Pancreas (tissue), 10 donors: ENCODE measurements around the gene EIF3B. TPM values are rescaled to one million over a fixed set of nuclear protein-coding genes. Genes with fewer than 3 reads are reported as not detected.

Experiments
- ATAC-seq, 4 donors: fragments of 200-7000 bp; cut with Tn5 transposase; one replicate each; pipeline versions ENCODE4 v1.8.0 to v1.9.1; 2020; ENCODE audit warnings: mild to moderate bottlenecking in 4 of 4, moderate library complexity in 4 of 4
- DNase-seq, 6 donors: peaks; one replicate each; pipeline ENCODE4 v3.0.0-alpha.2; 2020
- FAIRE-seq: peaks from 2 replicates; lab custom pipeline; 2012; peaks lifted over from hg19 to GRCh38; lab: Jason Lieb, UNC
- H3K27ac ChIP-seq, 4 donors: fragments of 200-600 bp; sonication (generic); 1 replicate in 3 of 4; 2 replicates in 1 of 4; pipeline versions ENCODE4 v1.5.0 to v1.8.0; 2020
- H3K27me3 ChIP-seq, 4 donors: fragments of 200-600 bp; one replicate each; pipeline ENCODE4 v1.8.0; 2021
- H3K36me3 ChIP-seq, 3 donors: fragments of 200-600 bp; sonication (generic) in 1 of 3; one replicate each; pipeline versions ENCODE4 v1.5.0 to v1.8.0; 2020 to 2021
- H3K4me1 ChIP-seq, 3 donors: fragments of 200-600 bp; one replicate each; pipeline ENCODE4 v1.8.0; 2021
- H3K4me3 ChIP-seq, 4 donors: fragments of 200-600 bp; sonication (generic) in 2 of 4; one replicate each; pipeline versions ENCODE4 v1.5.0 to v1.8.0; 2020 to 2021
- H3K9me3 ChIP-seq, 4 donors: fragments of 200-600 bp; one replicate each; pipeline ENCODE4 v1.8.0; 2021
- WGBS, 2 donors: extraction: QIAGEN DNeasy Blood & Tissue Kit; methylation state at CpG; one replicate each; pipeline ENCODE4 v1.1.7; 2013; 5-methylcytosine and 5-hydroxymethylcytosine counted together
- intact Hi-C, 3 donors: fragments of 100-400 bp; cut with DNase I; formaldehyde crosslinking; loops; one replicate each; pipeline versions ENCODE4 v1.11.1 to v1.14.2; 2022
- polyA plus RNA-seq, 2 donors: library from polyadenylated mRNA; stranded (reverse); fragments of 200-250 nt; gene quantifications; one replicate each; pipeline ENCODE4 v1.2.3, GENCODE V29; 2013
- total RNA-seq, 6 donors: library from RNA; stranded (reverse); fragmentation: NEBNext Ultra II Directional in 4 of 6; extraction: Animal tissue kit (Norgen Biotek cat#: 25700) in 4 of 6; gene quantifications; one replicate each; pipeline versions ENCODE4 v1.2.1 to v1.2.4, GENCODE V29; 2021 to 2023
- TF ChIP-seq, protein P1 (sequence below), 4 donors: fragments of 200-600 bp; sonication (generic) in 3 of 4; IDR thresholded peaks; one replicate each; pipeline versions ENCODE4 v1.5.0 to v1.8.0; 2021; ENCODE audit warnings: antibody characterized with exemption in 4 of 4
- donor health status: healthy with polysubstance abuse.
- donor health status: DM: no; HTN: no; CAD: no; lungs with moderate emphysema.
- donor health status: DM: no; HTN: no; CAD: no.
- donor health status: control.
- donor health status: control.
- donor health status: Bipolar disorder and iron deficiency.
- donor health status: DM: yes; HTN: yes; CAD: no.
- donor health status: DM: no; HTN: no; CAD: no.
- donor health status: DM: no; HTN: no; CAD: no.
- donor health status: DM: yes; HTN: yes; CAD: no.

Gene EIF3B
- total and polyA plus RNA-seq, 8 donors: 61.1 to 106 (median 78.3) TPM

DNA sequence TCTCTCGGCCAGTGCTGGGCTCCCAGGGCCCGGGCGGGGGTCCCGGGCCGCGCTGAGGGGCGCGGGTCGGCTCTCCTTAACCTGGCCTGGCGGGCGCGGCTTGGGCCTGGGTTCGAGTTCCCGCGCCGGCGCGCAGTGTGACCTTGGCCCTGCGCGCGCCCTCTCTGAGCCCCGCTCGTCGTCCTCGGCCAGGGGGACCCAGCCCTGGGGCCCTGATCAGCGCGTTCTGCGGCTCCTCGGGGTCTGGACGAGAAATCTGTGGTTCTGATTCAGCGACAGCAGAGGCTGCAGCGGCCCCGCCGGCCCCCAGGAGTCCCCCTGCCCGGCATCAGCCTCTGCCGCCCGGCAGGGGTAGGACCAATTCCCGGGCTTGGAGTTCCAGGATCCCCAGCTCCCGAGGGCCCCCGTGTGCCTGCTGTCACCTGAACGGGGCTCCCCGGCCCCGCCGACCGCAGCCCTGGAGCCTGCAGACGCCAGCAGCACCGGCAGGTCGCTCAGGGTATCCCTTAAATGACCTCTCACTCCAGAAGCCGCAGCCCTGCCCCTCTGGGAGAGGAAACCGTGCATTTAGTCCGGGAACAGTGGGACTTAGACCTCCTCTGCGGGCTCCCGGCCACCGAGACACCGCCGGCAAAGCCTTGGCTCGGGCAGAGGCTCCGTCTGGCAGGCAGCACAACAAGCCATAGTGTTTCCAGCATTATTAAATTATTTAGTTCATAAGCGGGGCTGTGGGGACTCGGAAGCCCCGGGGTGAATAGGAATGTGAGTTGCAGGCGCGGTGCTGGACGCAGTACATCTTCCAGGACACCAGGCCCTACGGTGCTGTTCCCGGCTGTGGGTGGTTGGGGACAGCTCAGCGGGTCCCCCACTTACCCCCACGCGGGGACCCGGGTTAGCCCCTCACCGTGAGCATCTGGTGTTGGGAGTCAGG lies 49.4 kb downstream of the EIF3B start:
- TF ChIP-seq, protein P1, sequence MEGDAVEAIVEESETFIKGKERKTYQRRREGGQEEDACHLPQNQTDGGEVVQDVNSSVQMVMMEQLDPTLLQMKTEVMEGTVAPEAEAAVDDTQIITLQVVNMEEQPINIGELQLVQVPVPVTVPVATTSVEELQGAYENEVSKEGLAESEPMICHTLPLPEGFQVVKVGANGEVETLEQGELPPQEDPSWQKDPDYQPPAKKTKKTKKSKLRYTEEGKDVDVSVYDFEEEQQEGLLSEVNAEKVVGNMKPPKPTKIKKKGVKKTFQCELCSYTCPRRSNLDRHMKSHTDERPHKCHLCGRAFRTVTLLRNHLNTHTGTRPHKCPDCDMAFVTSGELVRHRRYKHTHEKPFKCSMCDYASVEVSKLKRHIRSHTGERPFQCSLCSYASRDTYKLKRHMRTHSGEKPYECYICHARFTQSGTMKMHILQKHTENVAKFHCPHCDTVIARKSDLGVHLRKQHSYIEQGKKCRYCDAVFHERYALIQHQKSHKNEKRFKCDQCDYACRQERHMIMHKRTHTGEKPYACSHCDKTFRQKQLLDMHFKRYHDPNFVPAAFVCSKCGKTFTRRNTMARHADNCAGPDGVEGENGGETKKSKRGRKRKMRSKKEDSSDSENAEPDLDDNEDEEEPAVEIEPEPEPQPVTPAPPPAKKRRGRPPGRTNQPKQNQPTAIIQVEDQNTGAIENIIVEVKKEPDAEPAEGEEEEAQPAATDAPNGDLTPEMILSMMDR (IDR thresholded peaks at IDR 0.05): peak in 1 of 4 donors; percentile 12
- Histone ChIP-seq H3K36me3 (no peaks in the 10 kb centered on the region), H3K4me1 (peaks cover 5 to 19% (median 12%) of the 10 kb centered on the region in 3 donors), H3K27me3 (no peaks in the 10 kb centered on the region), H3K27ac (peak overlapping the region; percentile 24 to 44 (median 40)), H3K9me3 (no peaks in the 10 kb centered on the region), H3K4me3 (peak overlapping the region; percentile 70 to 93 (median 86))
- FAIRE-seq (no peak), ATAC-seq (peak; percentile 26 to 49 (median 40)), DNase-seq (peak; percentile 46 to 86 (median 59))
- WGBS, 2 donors: 1 to 2% methylated on average over 50 to 71 of the region's 71 CpGs
- intact Hi-C loops: no loop called here

DNA sequence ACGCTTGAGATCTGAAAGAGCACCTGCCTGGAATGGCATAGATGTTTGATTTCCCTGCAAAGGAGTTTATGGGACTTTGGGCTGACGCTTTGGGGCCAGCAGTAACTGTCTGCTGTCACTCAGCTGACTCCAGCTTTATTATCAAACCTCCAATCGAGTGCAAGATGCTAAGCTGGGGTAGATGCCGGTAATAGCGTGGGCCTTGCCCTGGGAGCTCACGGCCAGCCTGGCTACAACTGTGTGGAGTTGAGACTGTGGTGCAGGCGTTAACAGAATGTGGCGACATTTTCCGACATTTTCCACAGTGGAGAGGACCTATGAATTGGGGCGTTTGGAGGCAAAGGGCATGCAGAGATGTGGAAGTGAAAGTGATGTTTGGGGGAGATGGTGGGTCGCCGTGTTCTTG lies 50.1 kb downstream of the EIF3B start:
- WGBS, 2 donors: 62 to 63% methylated on average over 12 of the region's 12 CpGs
- no peaks in the 10 kb centered on the region for H3K36me3 ChIP-seq
- H3K4me1 ChIP-seq: peaks cover 5 to 16% (median 9%) of the 10 kb centered on the region in 3 donors
- no peaks in the 10 kb centered on the region for H3K27me3 ChIP-seq
- TF ChIP-seq, protein P1 (IDR thresholded peaks at IDR 0.05): no peak
- H3K4me3 ChIP-seq: peak overlapping the region; percentile 70 to 93 (median 86)
- DNase-seq: no peak
- H3K27ac ChIP-seq: no peak overlapping the region
- FAIRE-seq: no peak
- no peaks in the 10 kb centered on the region for H3K9me3 ChIP-seq
- ATAC-seq: no peak
- intact Hi-C loops: no loop called here

DNA sequence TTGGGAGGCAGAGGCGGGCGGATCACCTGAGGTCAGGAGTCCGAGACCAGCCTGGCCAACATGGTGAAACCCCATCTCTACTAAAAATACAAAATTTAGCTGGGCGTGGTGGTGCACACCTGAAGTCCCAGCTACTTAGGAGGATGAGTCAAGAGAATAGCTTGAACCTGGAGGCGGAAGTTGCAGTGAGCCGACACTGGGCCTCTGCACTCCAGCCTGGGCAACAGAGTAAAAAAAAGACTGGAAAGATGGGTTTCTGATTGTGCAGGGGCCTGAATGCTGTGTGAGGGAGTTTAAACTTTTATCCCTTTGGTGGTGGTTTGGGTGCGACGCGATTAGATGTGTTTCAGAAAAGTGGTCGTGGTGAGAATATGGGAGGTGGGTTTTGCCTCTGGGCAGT lies 50.6 kb downstream of the EIF3B start:
- ATAC-seq: no peak
- Histone ChIP-seq H3K4me1 (peaks cover 3 to 12% (median 4%) of the 10 kb centered on the region in 3 donors), H3K27ac (no peak overlapping the region)

DNA sequence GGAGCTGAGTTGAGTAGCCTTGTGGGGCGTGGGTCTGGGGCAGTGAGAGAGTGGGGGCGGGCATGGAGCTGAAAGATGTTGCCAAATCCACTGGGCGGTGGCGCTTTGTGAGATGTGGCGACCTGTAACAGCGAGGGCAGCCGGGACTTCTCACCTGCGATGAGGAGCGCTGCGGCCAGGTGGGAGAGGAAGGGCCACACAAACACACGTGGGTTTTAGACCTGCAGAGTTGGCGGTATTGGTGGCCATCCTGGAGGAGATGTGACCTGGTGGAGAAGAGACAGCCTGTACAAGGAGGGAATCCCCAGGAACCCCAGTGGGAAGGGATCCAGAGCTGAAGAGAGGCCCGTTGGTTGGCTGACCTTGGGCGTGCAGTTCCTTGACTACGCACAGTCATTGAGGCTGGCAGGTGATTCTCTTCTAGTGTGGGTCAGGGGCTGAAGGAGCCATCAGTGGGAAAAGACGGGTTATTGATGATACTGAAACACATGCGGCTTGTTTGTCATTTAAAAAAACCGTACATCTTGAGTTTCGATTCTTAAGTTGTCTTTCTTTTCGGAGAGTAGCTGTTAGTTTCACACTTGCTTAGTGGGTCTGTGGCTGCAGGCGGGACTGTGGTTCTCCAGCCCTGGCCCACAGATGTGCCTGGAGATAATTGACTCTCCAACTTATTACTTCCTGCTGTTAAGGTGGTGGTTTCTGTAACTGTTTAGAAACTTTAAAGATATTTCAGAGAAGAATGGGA lies 51.1 kb downstream of the EIF3B start:
- WGBS, 2 donors: 79 to 80% methylated on average over 21 of the region's 21 CpGs
- no peak overlapping the region for H3K4me3 ChIP-seq
- FAIRE-seq (no peak), DNase-seq (no peak), ATAC-seq (no peak)
- H3K27ac ChIP-seq: no peak overlapping the region
- TF ChIP-seq, protein P1 (IDR thresholded peaks at IDR 0.05): no peak
- no peaks in the 10 kb centered on the region for H3K36me3 ChIP-seq
- peaks cover 0 to 8% (median 0%) of the 10 kb centered on the region in 3 donors for H3K4me1 ChIP-seq
- intact Hi-C loops: no loop called here
- H3K9me3 ChIP-seq: no peaks in the 10 kb centered on the region
- H3K27me3 ChIP-seq: no peaks in the 10 kb centered on the region

More for the DNA sequence above, 50.6 kb downstream of the EIF3B start:
- DNase-seq (no peak), FAIRE-seq (no peak)
- Histone ChIP-seq H3K9me3 (no peaks in the 10 kb centered on the region), H3K36me3 (no peaks in the 10 kb centered on the region), H3K4me3 (no peak overlapping the region), H3K27me3 (no peaks in the 10 kb centered on the region)
- TF ChIP-seq, protein P1 (IDR thresholded peaks at IDR 0.05): no peak
- intact Hi-C loops: no loop called here
- WGBS, 2 donors: 94 to 96% methylated on average over 10 of the region's 10 CpGs
